ENCODE results near the gene SLC4A5. TPM values are rescaled to one million over a fixed set of nuclear protein-coding genes. Genes with fewer than 3 reads are reported as not detected.

SLC4A5 gene
- total RNA-seq, 1 experiment from 2014 or later: not detected

DNA sequence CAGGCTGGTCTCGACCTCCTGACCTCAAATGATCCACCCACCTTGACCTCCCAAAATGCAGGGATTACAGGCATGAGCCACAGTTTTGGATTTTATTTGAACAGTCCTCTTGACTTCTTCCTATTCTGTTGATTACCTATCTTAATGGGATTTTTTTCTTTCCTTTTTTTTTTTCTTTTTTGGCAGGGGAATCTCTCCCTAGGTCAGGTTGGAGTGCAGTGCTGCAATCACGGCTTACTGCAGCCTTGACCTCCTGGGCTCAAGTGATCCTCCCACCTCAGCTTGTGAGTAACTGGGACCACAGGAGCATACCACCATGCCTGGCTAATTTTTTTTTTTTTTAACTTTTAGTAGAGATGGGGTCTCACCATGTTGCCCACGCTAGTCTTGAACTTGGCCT lies 142.0 kb downstream of the SLC4A5 start:
- no peaks in the 10 kb centered on the region for H3K9me2 ChIP-seq (ENCODE audit: insufficient read depth)
- H2AFZ ChIP-seq: no peak overlapping the region
- peak overlapping the region; percentile 88 for H3K4me2 ChIP-seq
- DNase-seq: no peak
- intact Hi-C loops (cut with micrococcal nuclease; ENCODE audit: unreplicated experiment): no loop called here
- peaks cover 60% of the 10 kb centered on the region for H3K36me3 ChIP-seq (ENCODE audit: low read depth)
- H3K27me3 ChIP-seq (ENCODE audit: insufficient read depth, low read depth): no peaks in the 10 kb centered on the region
- H3K4me1 ChIP-seq (replicated peaks; ENCODE audit: insufficient read depth): peaks cover 60% of the 10 kb centered on the region
- no peak overlapping the region for H3K27ac ChIP-seq
- peaks cover 38% of the 10 kb centered on the region for H3F3A ChIP-seq (ENCODE audit: insufficient read depth, low read depth)
- peak overlapping the region; percentile 94 for H3K4me3 ChIP-seq
- TF ChIP-seq EZH2 (IDR thresholded peaks at IDR 0.05; ENCODE audit: low read depth): no peak
- TF ChIP-seq, protein P1, sequence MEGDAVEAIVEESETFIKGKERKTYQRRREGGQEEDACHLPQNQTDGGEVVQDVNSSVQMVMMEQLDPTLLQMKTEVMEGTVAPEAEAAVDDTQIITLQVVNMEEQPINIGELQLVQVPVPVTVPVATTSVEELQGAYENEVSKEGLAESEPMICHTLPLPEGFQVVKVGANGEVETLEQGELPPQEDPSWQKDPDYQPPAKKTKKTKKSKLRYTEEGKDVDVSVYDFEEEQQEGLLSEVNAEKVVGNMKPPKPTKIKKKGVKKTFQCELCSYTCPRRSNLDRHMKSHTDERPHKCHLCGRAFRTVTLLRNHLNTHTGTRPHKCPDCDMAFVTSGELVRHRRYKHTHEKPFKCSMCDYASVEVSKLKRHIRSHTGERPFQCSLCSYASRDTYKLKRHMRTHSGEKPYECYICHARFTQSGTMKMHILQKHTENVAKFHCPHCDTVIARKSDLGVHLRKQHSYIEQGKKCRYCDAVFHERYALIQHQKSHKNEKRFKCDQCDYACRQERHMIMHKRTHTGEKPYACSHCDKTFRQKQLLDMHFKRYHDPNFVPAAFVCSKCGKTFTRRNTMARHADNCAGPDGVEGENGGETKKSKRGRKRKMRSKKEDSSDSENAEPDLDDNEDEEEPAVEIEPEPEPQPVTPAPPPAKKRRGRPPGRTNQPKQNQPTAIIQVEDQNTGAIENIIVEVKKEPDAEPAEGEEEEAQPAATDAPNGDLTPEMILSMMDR (conservative IDR thresholded peaks at IDR 0.05): no peak
- BruUV-seq (replicated peaks): no TSS peak
- ChIA-PET POLR2A (ENCODE audit: unreplicated experiment) (interaction anchor here (0.7 kb wide), 1 partner anchor 429 kb away, joined by 17 read pairs; no protein-coding TSS in a partner anchor), CTCF (no interaction called here)
- no peaks in the 10 kb centered on the region for H3K9me3 ChIP-seq (ENCODE audit: insufficient read depth, low read depth)
- peaks cover 72% of the 10 kb centered on the region for H3K79me2 ChIP-seq (ENCODE audit: low read depth)
- peaks cover 68% of the 10 kb centered on the region for H4K20me1 ChIP-seq (ENCODE audit: insufficient read depth)

DNA sequence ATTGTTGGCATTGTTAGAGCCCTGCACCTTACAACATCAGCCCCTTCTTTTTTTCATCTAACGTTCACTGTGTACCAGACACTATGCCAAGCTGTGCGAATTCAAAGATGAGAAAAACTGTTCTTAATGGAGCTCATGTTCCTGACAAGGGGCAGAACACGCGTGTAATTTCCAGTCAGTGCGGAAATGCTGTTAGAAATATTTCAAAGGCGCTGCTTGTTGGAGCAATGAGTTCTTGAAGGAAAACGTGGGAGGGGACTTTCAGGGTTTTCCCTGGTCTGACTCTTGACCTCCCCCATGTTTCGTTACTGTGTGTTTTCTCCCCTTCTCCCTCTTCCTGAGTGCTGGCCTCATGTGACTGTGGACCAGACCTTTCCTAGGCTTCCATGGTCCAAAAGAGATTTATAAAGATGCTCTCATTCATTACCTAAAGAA lies 143.3 kb downstream of the SLC4A5 start:
- H3K4me3 ChIP-seq: peak overlapping the region; percentile 94
- peak in 1 of 2 experiments; percentile 31 for DNase-seq
- no peaks in the 10 kb centered on the region for H3K9me3 ChIP-seq (ENCODE audit: insufficient read depth, low read depth)
- TF ChIP-seq EZH2 (IDR thresholded peaks at IDR 0.05; ENCODE audit: low read depth): no peak
- TF ChIP-seq, protein P1 (conservative IDR thresholded peaks at IDR 0.05): no peak
- H3K4me1 ChIP-seq (replicated peaks; ENCODE audit: insufficient read depth): peaks cover 47% of the 10 kb centered on the region
- peaks cover 55% of the 10 kb centered on the region for H4K20me1 ChIP-seq (ENCODE audit: insufficient read depth)
- no peaks in the 10 kb centered on the region for H3K9me2 ChIP-seq (ENCODE audit: insufficient read depth)
- no TSS peak for BruUV-seq (replicated peaks)
- no peaks in the 10 kb centered on the region for H3K27me3 ChIP-seq (ENCODE audit: insufficient read depth, low read depth)
- intact Hi-C loops (cut with micrococcal nuclease; ENCODE audit: unreplicated experiment): no loop called here
- ChIA-PET CTCF (interaction anchor here (0.5 to 0.7 kb wide), 2 partner anchors 10 to 205 kb away, joined by 4 to 14 read pairs; no protein-coding TSS in a partner anchor), POLR2A (ENCODE audit: unreplicated experiment) (interaction anchor here (0.5 kb wide), 1 partner anchor 48 kb away, joined by 3 read pairs; no protein-coding TSS in a partner anchor)
- peak overlapping the region; percentile 88 for H3K4me2 ChIP-seq
- H3F3A ChIP-seq (ENCODE audit: insufficient read depth, low read depth): peaks cover 27% of the 10 kb centered on the region
- peaks cover 59% of the 10 kb centered on the region for H3K79me2 ChIP-seq (ENCODE audit: low read depth)
- no peak overlapping the region for H2AFZ ChIP-seq
- peak overlapping the region; percentile 97; the same call in 1 of the 2 replicates for H3K27ac ChIP-seq
- H3K36me3 ChIP-seq (ENCODE audit: low read depth): peaks cover 47% of the 10 kb centered on the region

DNA sequence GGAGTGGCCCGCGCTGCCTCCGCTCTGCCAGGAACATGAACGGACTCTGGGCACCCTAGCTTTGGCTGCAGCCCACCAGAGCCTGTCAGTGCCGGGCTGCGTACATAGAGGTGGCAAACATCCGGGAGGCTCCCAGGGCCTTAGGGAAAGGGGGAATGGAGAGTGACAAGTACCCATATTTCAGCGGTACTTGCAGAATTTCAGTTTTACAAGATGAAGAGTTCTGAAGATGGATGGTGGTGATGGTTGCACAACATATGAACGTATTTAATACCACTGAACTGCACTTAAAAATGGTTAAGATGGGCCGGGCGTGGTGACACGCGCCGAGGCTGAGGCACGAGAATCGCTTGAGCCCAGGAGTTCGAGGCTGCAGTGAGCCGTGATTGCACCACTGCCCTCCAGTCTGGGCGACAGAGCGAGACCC lies 143.9 kb downstream of the SLC4A5 start:
- Histone ChIP-seq H3K9me3 (ENCODE audit: insufficient read depth, low read depth) (no peaks in the 10 kb centered on the region), H2AFZ (peak overlapping the region; percentile 72; the same call in 1 of the 2 replicates), H3K27ac (peak overlapping the region; percentile 97), H3K4me2 (peak overlapping the region; percentile 88), H3K27me3 (ENCODE audit: insufficient read depth, low read depth) (no peaks in the 10 kb centered on the region), H3K9me2 (ENCODE audit: insufficient read depth) (no peaks in the 10 kb centered on the region), H4K20me1 (ENCODE audit: insufficient read depth) (peaks cover 49% of the 10 kb centered on the region), H3F3A (ENCODE audit: insufficient read depth, low read depth) (peaks cover 21% of the 10 kb centered on the region; the same call in 1 of the 2 replicates), H3K79me2 (ENCODE audit: low read depth) (peaks cover 53% of the 10 kb centered on the region), H3K36me3 (ENCODE audit: low read depth) (peaks cover 42% of the 10 kb centered on the region), H3K4me3 (peak overlapping the region; percentile 94), H3K4me1 (replicated peaks; ENCODE audit: insufficient read depth) (peaks cover 41% of the 10 kb centered on the region)
- no peak for TF ChIP-seq EZH2 (IDR thresholded peaks at IDR 0.05; ENCODE audit: low read depth)
- TF ChIP-seq, protein P1 (conservative IDR thresholded peaks at IDR 0.05): no peak; the same call in 1 of the 2 replicates
- CTCF ChIA-PET: interaction anchor here (0.5 to 0.7 kb wide), 2 partner anchors 11 to 205 kb away, joined by 4 to 14 read pairs; no protein-coding TSS in a partner anchor
- POLR2A ChIA-PET (ENCODE audit: unreplicated experiment): interaction anchor here (0.6 kb wide), 1 partner anchor 354 kb away, joined by 3 read pairs; no protein-coding TSS in a partner anchor
- BruUV-seq (replicated peaks): no TSS peak
- no peak for DNase-seq
- intact Hi-C loops (cut with micrococcal nuclease; ENCODE audit: unreplicated experiment): no loop called here
